HG03159 (cell line): Measurements from ENCODE around the gene SYNJ1.
A peak's percentile ranks its signal among the peaks of the same experiment; 100 is the strongest.
"Not testable (repeated sequence)": the region's sequence is repeated elsewhere in the genome, so short reads cannot be mapped to it uniquely, and the experiment has no call there.

Experiments
- ATAC-seq: cut with Tn5 transposase; IDR thresholded peaks from one replicate; pipeline ENCODE4 v1.9.1; 2021; ENCODE audit warnings: mild to moderate bottlenecking, moderate library complexity; ENCODE audit not compliant: unreplicated experiment

Gene SYNJ1

GRCh38 chr21:32739946-32740345, 12.1 kb upstream of the SYNJ1 start:
- no peak for ATAC-seq

- not testable (repeated sequence) for ATAC-seq
Measured at GRCh38 chr21:32736083-32736482, 8.3 kb upstream of the SYNJ1 start.

DNA sequence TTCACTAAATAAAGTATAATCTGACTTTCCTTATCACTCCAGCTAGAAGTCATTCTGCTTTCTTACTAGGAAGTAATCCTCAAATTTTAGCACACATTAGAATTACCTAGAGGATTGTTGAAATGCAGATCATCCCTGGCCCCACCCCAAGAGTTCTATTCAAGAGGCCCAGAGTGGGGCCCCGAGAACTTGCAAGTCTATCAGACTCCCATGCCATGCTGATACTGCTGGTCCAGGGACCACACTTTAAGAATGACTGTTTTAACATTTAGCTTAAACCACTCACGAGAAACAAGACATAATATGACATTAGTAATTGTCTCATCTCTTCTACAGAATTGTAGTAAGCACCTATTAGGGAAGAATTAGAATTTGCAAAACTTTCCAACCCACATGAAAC, 7.7 kb upstream of the SYNJ1 start:
- no peak for ATAC-seq

DNA sequence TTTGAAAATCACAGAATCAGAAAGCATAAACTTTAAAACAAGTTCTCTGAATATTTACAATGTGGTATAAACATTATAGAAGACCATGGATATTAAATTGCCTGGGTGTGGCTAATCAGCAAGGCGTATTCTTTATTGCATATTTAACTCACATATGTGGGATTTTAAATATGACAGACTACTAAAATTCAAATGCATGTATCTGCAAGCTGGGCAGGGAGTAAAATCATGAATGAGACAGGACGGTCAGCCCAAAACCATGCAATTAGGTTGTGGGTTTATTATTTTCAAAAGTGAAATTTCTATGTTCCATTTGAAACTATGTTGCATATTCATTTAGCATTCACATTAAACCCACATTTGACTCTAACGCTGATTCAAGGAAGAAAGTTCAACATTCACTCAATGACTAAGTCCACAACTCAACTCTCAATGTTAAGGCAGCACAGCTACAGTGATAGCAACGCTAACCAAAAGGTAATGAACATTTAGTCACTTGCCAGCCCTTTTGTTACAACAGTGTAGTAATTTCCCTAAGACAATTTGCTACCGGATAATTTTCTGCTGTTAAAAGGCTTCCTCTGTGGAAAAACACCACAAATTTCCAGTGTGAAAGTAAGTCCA, 6.3 kb upstream of the SYNJ1 start:
- no peak for ATAC-seq

DNA sequence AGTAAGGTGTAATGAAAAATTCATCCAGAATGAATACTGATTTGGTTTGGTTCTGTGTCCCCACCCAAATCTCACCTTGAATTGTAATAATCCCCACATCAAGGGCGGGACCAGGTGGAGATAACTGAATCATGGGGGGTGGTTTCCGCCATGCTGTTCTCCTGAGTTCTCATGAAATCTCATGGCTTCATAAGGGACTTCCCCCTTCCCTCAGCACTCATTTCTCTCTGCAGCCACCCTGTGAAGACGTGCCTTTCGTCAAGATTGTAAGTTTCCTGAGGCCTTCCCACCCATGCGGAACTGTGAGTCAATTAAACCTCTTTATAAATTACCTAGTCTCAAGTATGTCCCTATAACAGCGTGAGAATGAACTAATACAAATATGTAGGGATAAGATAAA, 5.5 kb upstream of the SYNJ1 start:
- no peak for ATAC-seq

- no peak for ATAC-seq
Measured at GRCh38 chr21:32732544-32732943, 4.7 kb upstream of the SYNJ1 start.

DNA sequence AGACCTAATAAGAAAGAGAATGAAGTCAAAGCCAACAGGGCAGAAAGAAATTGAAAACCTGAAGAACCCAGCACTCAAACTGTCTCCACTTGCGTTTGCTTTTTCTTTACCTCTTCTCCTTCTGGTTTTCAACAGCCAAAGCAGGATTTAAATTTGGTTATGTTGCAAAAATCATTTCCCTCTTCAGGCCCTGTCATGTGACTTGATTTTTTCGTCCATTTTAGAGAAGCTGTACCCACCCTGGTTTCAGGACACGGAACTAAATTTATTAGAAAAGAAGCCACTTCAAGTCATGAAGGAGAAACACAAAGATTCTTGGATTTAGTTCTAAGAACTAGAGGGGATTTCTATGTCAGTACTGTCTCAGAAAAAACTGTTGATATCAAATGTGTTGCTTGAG, 1.0 kb upstream of the SYNJ1 start:
- ATAC-seq = no peak

DNA sequence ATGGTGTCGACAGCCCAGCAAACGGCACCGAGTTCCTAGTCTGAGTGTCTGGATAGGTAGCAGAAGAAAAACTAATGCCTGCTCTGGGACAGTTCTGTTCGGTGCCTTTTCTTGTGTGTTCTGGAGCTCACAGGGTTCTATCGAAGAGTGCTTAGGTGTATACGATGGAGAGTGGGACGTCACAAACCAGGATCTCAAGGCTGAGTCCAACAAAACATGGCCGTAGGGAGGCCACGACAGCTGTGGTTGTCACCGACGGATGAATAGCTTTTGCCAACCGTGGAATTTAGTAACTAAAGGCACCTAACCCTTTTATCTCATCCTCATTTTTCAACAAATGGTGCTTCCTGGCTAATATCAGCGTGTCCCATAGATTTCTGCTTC, 635 bp upstream of the SYNJ1 start:
- no peak for ATAC-seq

GRCh38 chr21:32726839-32727686, 750 bp downstream of the SYNJ1 start:
- peak; percentile 17 for ATAC-seq

- no peak for ATAC-seq
Measured at GRCh38 chr21:32719085-32719484, 8.7 kb downstream of the SYNJ1 start.

DNA sequence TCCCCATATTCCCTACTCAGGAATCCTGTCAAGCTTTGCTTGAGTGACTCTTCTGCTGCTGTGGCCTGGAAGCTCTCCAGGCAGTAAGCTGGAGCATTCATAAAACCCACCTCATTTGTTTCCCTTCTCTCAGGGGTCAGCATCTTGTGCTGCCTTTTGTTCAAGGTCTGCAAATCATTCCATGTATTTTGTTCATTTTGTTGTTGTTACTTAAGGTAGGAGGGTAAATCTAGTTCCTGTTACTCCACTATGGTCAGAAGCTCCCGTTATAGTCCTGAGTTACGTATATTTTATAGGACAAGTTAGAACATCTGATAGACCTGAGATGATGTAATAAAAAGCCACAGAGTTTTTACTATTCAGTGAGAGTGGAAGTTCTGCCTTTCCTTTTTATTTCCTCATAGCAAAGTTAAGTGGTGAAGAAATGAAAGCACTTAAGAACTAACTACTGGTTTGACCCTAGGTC, 9.9 kb downstream of the SYNJ1 start:
- ATAC-seq = no peak

GRCh38 chr21:32716486-32716885, 11.3 kb downstream of the SYNJ1 start:
- ATAC-seq = no peak

DNA sequence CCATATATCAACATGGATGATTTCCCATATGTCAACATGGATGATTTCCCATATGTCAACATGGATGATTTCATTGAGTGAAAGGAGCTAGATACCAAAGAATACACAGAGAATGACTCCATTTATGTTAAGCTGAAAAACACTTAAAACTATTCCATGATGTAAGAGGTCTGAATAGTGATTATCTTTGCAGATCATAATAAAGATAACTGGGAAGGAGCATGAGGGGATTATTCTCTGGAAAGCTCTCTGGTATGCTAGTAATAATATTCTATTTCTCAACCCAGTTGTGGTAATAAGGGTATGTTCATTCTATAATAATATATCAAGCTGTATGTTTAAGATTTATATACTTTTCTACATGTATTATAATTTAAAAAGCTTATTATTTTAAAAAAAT, 14.1 kb downstream of the SYNJ1 start:
- no peak for ATAC-seq

GRCh38 chr21:32712641-32713040, 15.2 kb downstream of the SYNJ1 start:
- ATAC-seq = no peak

DNA sequence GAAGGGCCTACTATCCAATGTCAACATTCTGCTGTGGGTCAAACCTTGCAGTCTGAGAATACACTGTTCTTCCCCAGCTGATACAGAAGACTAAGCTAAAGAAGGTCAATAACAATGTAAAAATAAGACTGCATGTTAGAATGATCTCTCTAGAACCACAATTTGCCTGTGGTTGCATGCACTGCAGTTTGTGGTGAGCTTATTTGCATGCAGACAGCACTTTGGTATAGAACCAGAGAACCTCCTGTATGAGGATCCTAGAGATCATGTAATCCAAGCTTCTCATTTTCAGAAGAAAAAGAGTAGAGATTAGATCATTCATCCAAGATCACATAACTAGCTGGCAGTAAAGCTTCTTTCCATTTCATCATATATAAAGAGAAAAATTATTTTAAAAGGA, 15.8 kb downstream of the SYNJ1 start:
- ATAC-seq = peak; percentile 99

DNA sequence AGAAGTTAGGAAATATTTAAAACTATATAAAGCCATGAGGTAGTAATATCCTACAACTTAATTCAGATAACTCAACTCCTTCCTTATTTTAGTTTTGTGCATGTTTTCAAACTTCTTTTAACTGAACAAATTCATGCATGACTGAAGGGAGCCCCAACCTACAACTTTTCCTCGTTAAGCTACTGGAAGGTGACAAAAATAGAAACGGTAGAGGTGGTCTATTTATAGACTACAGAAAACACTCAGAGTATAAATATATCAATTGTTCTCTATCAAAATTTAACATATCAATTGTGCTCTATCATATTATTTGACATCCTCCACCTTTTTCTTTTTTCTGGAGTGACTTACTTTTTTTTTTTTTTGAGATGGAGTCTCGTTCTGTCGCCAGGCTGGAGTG, 16.8 kb downstream of the SYNJ1 start:
- no peak for ATAC-seq

DNA sequence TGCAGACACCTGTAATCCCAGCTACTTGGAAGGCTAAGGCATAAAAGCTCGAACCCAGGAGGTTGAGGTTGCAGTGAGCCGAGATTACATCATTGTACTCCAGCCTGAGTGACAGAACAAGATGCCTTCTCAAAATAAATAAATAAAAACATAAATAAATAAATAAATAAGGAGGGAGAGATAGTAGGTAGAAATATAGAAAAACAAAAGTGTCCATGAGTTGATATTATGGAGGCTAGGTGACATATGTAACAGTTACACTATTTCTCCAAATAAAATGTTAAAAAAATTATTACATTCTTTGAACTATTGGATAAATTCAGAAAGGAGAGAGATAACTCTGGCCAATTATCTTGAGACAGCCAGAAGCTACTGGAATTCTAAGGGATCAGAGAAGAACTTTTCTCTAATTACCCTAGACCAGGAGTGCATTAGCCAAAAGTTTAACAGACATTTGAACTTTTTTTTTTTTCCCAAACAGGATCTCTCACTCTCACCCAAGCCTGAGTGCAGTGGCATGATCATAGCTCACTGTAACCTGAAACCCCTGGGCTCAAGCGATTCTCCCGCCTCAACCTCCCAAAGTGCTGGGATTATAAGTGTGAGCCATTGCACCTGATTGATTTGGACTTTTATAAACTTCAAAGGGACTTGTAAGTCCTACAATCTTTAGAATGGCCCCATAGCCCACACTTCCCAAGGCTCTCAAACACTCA, 17.6 kb downstream of the SYNJ1 start:
- ATAC-seq = no peak

DNA sequence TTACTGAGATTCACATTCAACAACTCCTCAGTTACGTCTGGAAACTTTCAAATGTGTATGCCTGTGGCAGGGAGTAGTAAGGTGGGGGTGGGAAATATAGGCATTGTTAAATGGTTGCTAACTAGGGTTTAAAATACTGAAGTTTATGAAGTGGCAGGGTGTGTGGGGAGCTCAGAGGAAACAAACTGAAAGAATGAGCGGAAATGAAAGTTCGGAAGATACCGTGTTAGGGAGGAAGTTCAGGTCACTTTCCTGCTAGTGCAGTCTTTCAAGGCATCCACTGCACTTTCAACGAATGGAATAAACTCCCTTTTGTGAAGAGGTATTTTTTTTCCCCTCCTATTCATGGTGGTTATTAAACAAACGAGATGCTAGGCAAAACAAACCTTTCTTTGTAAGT, 19.7 kb downstream of the SYNJ1 start:
- no peak for ATAC-seq

DNA sequence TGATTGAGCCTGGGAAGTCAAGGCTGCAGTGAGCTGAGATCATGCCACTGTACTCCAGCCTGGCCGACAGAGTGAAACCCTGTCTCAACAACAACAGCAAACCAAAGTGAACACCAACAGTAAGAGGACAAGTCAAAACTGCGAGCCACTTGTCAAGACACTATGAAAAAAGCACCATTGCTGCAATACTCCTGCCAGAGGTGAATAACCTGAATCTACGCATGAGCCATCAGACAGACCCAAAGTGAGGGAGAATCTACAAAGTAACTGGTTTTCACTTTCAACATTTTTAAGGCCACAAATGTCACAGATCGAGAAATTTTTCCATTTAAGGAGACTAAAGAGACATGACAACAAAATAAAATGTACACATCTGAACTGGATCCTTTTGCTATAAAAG, 21.9 kb downstream of the SYNJ1 start:
- ATAC-seq = no peak

GRCh38 chr21:32705139-32705538, 22.7 kb downstream of the SYNJ1 start:
- ATAC-seq = no peak

DNA sequence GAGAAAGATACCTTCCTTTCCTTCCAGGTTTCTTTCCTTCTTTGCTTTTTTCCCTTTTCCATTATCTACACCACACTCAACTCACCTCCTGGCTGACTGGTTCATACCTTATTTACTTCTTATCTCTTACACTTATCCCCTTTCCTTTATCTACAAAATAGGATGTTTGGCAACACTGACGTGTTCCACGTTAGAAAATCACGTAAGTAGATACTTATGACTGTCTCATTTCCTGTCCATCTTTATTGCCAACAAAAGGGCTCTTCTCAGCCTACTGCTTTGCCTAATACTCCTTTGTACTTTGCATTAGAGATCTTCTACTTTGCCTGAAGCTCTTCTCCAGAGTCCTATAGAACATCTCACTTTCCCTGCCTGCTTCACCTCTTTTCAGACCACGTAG, 25.1 kb downstream of the SYNJ1 start:
- ATAC-seq = no peak
